IMR-90 (cell line): Measurements from ENCODE around the gene SUGCT. TPM values are rescaled to one million over a fixed set of nuclear protein-coding genes. Genes with fewer than 3 reads are reported as not detected.

Experiments
- ATAC-seq: fragments of 200-7000 bp; cut with Tn5 transposase; 2 replicates; pipeline ENCODE4 v1.9.1; 2020; ENCODE audit warnings: low read depth, mild to moderate bottlenecking, moderate library complexity
- BruUV-seq: library from RNA; stranded (reverse); fragments of 400-500 nt; replicated peaks from 2 replicates; lab custom pipeline; 2021; lab: Mats Ljungman, UMichigan
- CTCF ChIA-PET: fragments of 300-600 bp; formaldehyde crosslinking; extraction: SDS; loops from one replicate; lab custom pipeline; 2021; ENCODE audit warnings: antibody characterized with exemption; lab: Yijun Ruan, JAX
- POLR2A ChIA-PET: fragments of 300-600 bp; sonication (Branson Sonifier 250); formaldehyde crosslinking; loops from one replicate; lab custom pipeline; 2022; ENCODE audit warnings: antibody characterized with exemption; ENCODE audit not compliant: unreplicated experiment; lab: Charles Lee
- DNase-seq: peaks from one replicate; pipeline ENCODE4 v3.0.0; 2013
- H2AFZ ChIP-seq: replicated peaks from 2 replicates; pipeline ENCODE3; 2013; ENCODE audit warnings: low read length, mild to moderate bottlenecking; ENCODE audit not compliant: poor library complexity
- H2AK5ac ChIP-seq: 2 replicates; pipeline ENCODE4 v1.6.1; 2013; ENCODE audit warnings: low read depth, low read length, inconsistent platforms
- H2AK9ac ChIP-seq: replicated peaks from 2 replicates; pipeline ENCODE3; 2013; ENCODE audit warnings: mild to moderate bottlenecking, low read depth, low read length, moderate library complexity; ENCODE audit not compliant: poor library complexity
- H2BK120ac ChIP-seq: 2 replicates; pipeline ENCODE4 v1.6.1; 2013; ENCODE audit warnings: low read depth, low read length, inconsistent platforms
- H2BK15ac ChIP-seq: 3 replicates; pipeline ENCODE4 v1.6.1; 2013; ENCODE audit warnings: low read depth, low read length, inconsistent platforms
- H2BK20ac ChIP-seq: 2 replicates; pipeline ENCODE4 v1.6.1; 2013; ENCODE audit warnings: low read depth, mild to moderate bottlenecking, inconsistent platforms, low read length, moderate library complexity
- H2BK5ac ChIP-seq: 2 replicates; pipeline ENCODE4 v1.6.1; 2013; ENCODE audit warnings: mild to moderate bottlenecking, low read depth, low read length, inconsistent platforms; ENCODE audit not compliant: poor library complexity, severe bottlenecking
- H3K14ac ChIP-seq: replicated peaks from 2 replicates; pipeline ENCODE4 v1.6.1; 2013; ENCODE audit warnings: low read depth, low read length, inconsistent platforms
- H3K18ac ChIP-seq: 2 replicates; pipeline ENCODE4 v1.6.1; 2013; ENCODE audit warnings: low read depth, low read length, control low read depth
- H3K23ac ChIP-seq: 2 replicates; pipeline ENCODE4 v1.6.1; 2013; ENCODE audit warnings: low read depth, low read length, inconsistent platforms
- H3K27ac ChIP-seq: 2 replicates; pipeline ENCODE4 v1.5.1; 2013; ENCODE audit warnings: mild to moderate bottlenecking, control low read depth, low read length; ENCODE audit not compliant: insufficient read depth
- H3K27me3 ChIP-seq: 2 replicates; pipeline ENCODE4 v1.6.1; 2013; ENCODE audit warnings: low read length; ENCODE audit not compliant: control insufficient read depth, insufficient read depth
- H3K36me3 ChIP-seq: 2 replicates; pipeline ENCODE4 v1.6.1; 2013; ENCODE audit warnings: low read length, mixed read lengths; ENCODE audit not compliant: control insufficient read depth, insufficient read depth
- H3K4ac ChIP-seq: 2 replicates; pipeline ENCODE4 v1.6.1; 2013; ENCODE audit warnings: low read depth, low read length, inconsistent platforms
- H3K4me1 ChIP-seq: 2 replicates; pipeline ENCODE4 v1.6.1; 2013; ENCODE audit warnings: low read length, mixed read lengths; ENCODE audit not compliant: control insufficient read depth, insufficient read depth
- H3K4me2 ChIP-seq: 2 replicates; pipeline ENCODE4 v1.6.1; 2013; ENCODE audit warnings: low read depth, mild to moderate bottlenecking, control low read depth, low read length, moderate library complexity
- H3K4me3 ChIP-seq: 2 replicates; pipeline ENCODE4 v1.5.1; 2013; ENCODE audit warnings: low read depth, mild to moderate bottlenecking, control low read depth, low read length, moderate library complexity; ENCODE audit not compliant: insufficient read depth
- H3K56ac ChIP-seq: 2 replicates; pipeline ENCODE4 v1.6.1; 2013; ENCODE audit warnings: low read length, inconsistent platforms; ENCODE audit not compliant: insufficient read depth; ENCODE audit errors: extremely low read depth
- H3K79me1 ChIP-seq, 2 experiments: 2 replicates each; pipeline ENCODE4 v1.6.1; 2013; ENCODE audit warnings: low read length in 2 of 2, inconsistent platforms in 1 of 2, low read depth in 1 of 2
- H3K9ac ChIP-seq: 2 replicates; pipeline ENCODE4 v1.6.1; 2013; ENCODE audit warnings: low read depth, low read length, control low read depth
- H3K9me1 ChIP-seq: 2 replicates; pipeline ENCODE4 v1.6.1; 2013; ENCODE audit warnings: low read length, inconsistent platforms; ENCODE audit not compliant: insufficient read depth
- H3K9me3 ChIP-seq: 2 replicates; pipeline ENCODE4 v1.6.1; 2013; ENCODE audit warnings: low read length; ENCODE audit not compliant: control insufficient read depth, insufficient read depth
- H4K20me1 ChIP-seq: 2 replicates; pipeline ENCODE4 v1.6.1; 2013; ENCODE audit warnings: low read length, inconsistent platforms; ENCODE audit not compliant: insufficient read depth
- H4K5ac ChIP-seq: 2 replicates; pipeline ENCODE4 v1.6.1; 2013; ENCODE audit warnings: mild to moderate bottlenecking, low read depth, low read length, control low read depth
- H4K8ac ChIP-seq, 2 experiments: 2 replicates each; pipeline ENCODE4 v1.6.1; 2013; ENCODE audit warnings: low read depth in 2 of 2, low read length in 2 of 2, control low read depth in 1 of 2, inconsistent platforms in 1 of 2
- H4K91ac ChIP-seq: 2 replicates; pipeline ENCODE4 v1.6.1; 2013; ENCODE audit warnings: low read depth, low read length, inconsistent platforms; ENCODE audit not compliant: insufficient read depth
- BHLHE40 ChIP-seq: fragments of 150-350 bp; IDR thresholded peaks from 2 replicates; pipeline ENCODE4 v1.6.1; 2016; ENCODE audit warnings: mild to moderate bottlenecking, low read depth, low read length
- CEBPB ChIP-seq: IDR thresholded peaks from 2 replicates; pipeline ENCODE4 v1.6.1; 2012; ENCODE audit warnings: low read depth, low read length, improper control_type of control experiment
- MAZ ChIP-seq: IDR thresholded peaks from 2 replicates; pipeline ENCODE4 v1.6.1; 2012; ENCODE audit warnings: low read depth, mild to moderate bottlenecking, low read length, improper control_type of control experiment, moderate library complexity, borderline replicate concordance
- RAD21 ChIP-seq: IDR thresholded peaks from 2 replicates; pipeline ENCODE4 v1.6.1; 2012; ENCODE audit warnings: low read length, improper control_type of control experiment
- RCOR1 ChIP-seq: IDR thresholded peaks from 2 replicates; pipeline ENCODE4 v1.6.1; 2012; ENCODE audit warnings: mild to moderate bottlenecking, low read length, improper control_type of control experiment; ENCODE audit not compliant: insufficient replicate concordance
- WGBS, 2 experiments: methylation state at CpG; one replicate each; pipeline versions ENCODE4 v1.1.5 to v1.1.7; 2013; ENCODE audit warnings: missing lambda C conversion rate in 2 of 2; ENCODE audit not compliant: insufficient read length in 1 of 2; ENCODE audit errors: extremely low coverage in 2 of 2; 5-methylcytosine and 5-hydroxymethylcytosine counted together
- dilution Hi-C: fragments of 300-500 bp; cut with HindIII; formaldehyde crosslinking; loops from one replicate; pipeline ENCODE4 v1.14.3; 2018; ENCODE audit warnings: low sequenced_read_pairs; ENCODE audit not compliant: unreplicated experiment
- in situ Hi-C: fragments of 300-500 bp; cut with MboI; formaldehyde crosslinking; loops from 3 replicates; pipeline ENCODE4 v1.14.3; 2019; ENCODE audit warnings: low sequenced_read_pairs, inconsistent platforms, mixed read lengths
- intact Hi-C: fragments of 100-400 bp; cut with micrococcal nuclease; formaldehyde crosslinking; loops from 2 replicates; pipeline ENCODE4 v1.10.0; 2022
- polyA plus RNA-seq, 3 experiments: library from polyadenylated mRNA; depleted of rRNA; stranded (reverse); fragments of >200 nt; gene quantifications; 2 replicates each; pipeline ENCODE4 v1.2.3, GENCODE V29; 2012; ENCODE audit warnings: low replicate concordance in 1 of 3
- total RNA-seq: library from RNA; depleted of rRNA; stranded (reverse); fragments of >200 nt; gene quantifications from 2 replicates; pipeline ENCODE4 v1.2.3, GENCODE V29; 2012
- TF ChIP-seq, protein P1 (sequence below): fragments of 150-350 bp; IDR thresholded peaks from 2 replicates; pipeline ENCODE4 v1.6.1; 2016; ENCODE audit warnings: low read depth, mild to moderate bottlenecking, low read length, moderate library complexity, borderline replicate concordance
- TF ChIP-seq, protein P2 (sequence below): fragments of 150-350 bp; IDR thresholded peaks from 2 replicates; pipeline ENCODE4 v1.6.1; 2017; ENCODE audit warnings: mild to moderate bottlenecking, antibody characterized with exemption, low read length, low read depth

Gene SUGCT
- total and polyA plus RNA-seq, 2 of the 4 experiments (the other 2 are of a cell fraction), result 5.9 to 8.3 TPM

DNA sequence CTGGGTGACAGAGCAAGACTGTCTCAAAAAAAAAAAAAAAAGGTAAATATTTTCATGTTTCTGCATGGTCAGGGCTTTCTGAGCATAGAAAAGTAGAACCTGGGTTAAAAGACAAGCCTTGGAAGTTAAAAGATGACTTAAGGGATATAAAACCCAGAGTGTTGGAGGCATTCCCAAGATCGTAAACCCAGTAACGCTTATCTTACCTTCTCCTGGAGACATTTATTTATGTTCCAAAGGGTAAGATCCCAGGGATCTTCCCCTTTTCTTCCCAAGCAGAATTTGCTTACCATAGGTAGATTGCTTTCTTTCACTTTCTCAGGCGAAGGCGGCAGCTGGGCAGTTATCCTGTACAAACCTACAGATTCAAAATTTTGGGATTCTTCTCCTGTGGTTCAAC, 22.2 kb downstream of the SUGCT start:
- Histone ChIP-seq H2BK5ac (no peak overlapping the region), H2AK5ac (no peak overlapping the region), H3K79me1 (no peaks in the 10 kb centered on the region), H3K9me3 (no peaks in the 10 kb centered on the region), H2AK9ac (no peak overlapping the region), H3K4me2 (no peak overlapping the region), H3K14ac (no peak overlapping the region), H4K20me1 (no peaks in the 10 kb centered on the region), H4K91ac (no peak overlapping the region), H3K4me1 (no peaks in the 10 kb centered on the region), H3K23ac (no peak overlapping the region), H3K18ac (no peak overlapping the region), H3K9ac (no peak overlapping the region), H3K56ac (no peak overlapping the region), H3K27ac (no peak overlapping the region), H3K4me3 (no peak overlapping the region), H2AFZ (no peak overlapping the region), H2BK20ac (no peak overlapping the region), H3K4ac (no peak overlapping the region), H4K8ac (no peak overlapping the region), H2BK15ac (no peak overlapping the region), H3K36me3 (no peaks in the 10 kb centered on the region), H4K5ac (no peak overlapping the region), H2BK120ac (no peak overlapping the region), H3K9me1 (no peaks in the 10 kb centered on the region), H3K27me3 (no peaks in the 10 kb centered on the region)
- WGBS, 2 experiments, result 90% methylated on average over 2 of the region's 4 CpGs; no CpG with 5 or more reads in 1 of the 2 experiments
- dilution Hi-C loops (no loop called here), intact Hi-C loops (no loop called here), in situ Hi-C loops (no loop called here)
- POLR2A ChIA-PET, result no interaction called here
- ATAC-seq, result no peak
- TF ChIP-seq, protein P1, sequence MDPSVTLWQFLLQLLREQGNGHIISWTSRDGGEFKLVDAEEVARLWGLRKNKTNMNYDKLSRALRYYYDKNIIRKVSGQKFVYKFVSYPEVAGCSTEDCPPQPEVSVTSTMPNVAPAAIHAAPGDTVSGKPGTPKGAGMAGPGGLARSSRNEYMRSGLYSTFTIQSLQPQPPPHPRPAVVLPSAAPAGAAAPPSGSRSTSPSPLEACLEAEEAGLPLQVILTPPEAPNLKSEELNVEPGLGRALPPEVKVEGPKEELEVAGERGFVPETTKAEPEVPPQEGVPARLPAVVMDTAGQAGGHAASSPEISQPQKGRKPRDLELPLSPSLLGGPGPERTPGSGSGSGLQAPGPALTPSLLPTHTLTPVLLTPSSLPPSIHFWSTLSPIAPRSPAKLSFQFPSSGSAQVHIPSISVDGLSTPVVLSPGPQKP, result no peak
- TF ChIP-seq CEBPB, result no peak
- no peak for TF ChIP-seq BHLHE40
- TF ChIP-seq, protein P2, sequence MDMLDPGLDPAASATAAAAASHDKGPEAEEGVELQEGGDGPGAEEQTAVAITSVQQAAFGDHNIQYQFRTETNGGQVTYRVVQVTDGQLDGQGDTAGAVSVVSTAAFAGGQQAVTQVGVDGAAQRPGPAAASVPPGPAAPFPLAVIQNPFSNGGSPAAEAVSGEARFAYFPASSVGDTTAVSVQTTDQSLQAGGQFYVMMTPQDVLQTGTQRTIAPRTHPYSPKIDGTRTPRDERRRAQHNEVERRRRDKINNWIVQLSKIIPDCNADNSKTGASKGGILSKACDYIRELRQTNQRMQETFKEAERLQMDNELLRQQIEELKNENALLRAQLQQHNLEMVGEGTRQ, result no peak
- no peak for TF ChIP-seq MAZ
- TF ChIP-seq RAD21, result no peak
- no peak for TF ChIP-seq RCOR1
- CTCF ChIA-PET, result no interaction called here
- DNase-seq, result no peak
- BruUV-seq, result no TSS peak
